G401 (cell line): Measurements from ENCODE around the gene TELO2. TPM values are rescaled to one million over a fixed set of nuclear protein-coding genes. Genes with fewer than 3 reads are reported as not detected.
A peak's percentile ranks its signal among the peaks of the same experiment; 100 is the strongest.

ENCODE experiments used
- DNase-seq: peaks from one replicate; pipeline ENCODE4 v3.0.0-alpha.2; 2015; ENCODE audit warnings: low spot score
- in situ Hi-C: cut with HindIII; loops from 2 replicates; pipeline ENCODE4 v1.10.0; 2016; ENCODE audit warnings: low sequenced_read_pairs, mixed read lengths
- total RNA-seq: library from RNA; depleted of rRNA; stranded (reverse); fragments of >200 nt; shearing (Covaris generic); gene quantifications from 2 replicates; pipeline ENCODE4 v1.2.3, GENCODE V29; 2014; rRNA removed

Gene TELO2
- 86.9 and 97.8 TPM in 2 replicates for total RNA-seq

DNA sequence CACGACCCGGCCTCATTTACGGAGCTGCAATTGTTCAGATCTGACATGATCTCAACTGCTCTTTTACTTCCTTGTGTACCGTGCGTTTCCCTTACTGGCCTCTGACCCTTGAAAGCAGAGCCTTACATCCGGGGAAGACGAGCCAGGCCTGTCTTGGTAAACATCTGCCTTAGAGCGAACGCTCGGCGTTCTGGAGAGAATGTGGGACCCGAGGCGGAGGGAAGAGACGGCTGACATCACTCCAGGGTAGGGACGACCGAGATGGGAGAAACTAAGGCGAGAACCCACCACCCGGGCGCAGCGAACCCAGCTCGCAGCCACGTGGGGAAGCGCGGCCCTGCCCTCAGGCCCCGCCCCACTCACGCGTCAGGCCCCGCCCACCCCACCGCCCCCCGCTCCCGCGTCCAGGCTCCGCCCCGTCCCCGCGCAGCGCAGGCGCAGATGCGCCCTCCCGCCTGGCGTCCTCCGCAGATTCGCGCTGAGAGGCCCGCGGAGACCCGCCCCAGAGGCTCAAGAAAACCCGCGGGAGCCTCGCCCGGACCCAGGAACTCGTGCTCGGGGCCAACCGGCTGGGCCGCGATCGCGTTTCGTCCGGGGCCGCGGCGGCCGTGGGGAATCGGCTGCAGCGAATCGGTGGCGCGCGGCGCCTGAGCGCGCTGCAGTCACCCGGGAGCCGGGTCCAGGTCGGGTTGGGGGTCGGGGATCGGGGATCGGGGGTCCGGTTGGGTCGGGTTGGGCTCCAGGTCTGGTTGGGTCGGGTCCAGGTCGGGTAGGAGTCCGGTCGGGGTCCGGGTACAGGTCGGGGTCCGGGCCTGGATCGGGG is at the start of gene TELO2:
TSS of gene TELO2 (plus strand) at position 438 of the 823 bp plus-strand sequence. CDS start 922 bp downstream, outside the sequence.
- peak; percentile 78 for DNase-seq
- in situ Hi-C loops, result no loop called here

DNA sequence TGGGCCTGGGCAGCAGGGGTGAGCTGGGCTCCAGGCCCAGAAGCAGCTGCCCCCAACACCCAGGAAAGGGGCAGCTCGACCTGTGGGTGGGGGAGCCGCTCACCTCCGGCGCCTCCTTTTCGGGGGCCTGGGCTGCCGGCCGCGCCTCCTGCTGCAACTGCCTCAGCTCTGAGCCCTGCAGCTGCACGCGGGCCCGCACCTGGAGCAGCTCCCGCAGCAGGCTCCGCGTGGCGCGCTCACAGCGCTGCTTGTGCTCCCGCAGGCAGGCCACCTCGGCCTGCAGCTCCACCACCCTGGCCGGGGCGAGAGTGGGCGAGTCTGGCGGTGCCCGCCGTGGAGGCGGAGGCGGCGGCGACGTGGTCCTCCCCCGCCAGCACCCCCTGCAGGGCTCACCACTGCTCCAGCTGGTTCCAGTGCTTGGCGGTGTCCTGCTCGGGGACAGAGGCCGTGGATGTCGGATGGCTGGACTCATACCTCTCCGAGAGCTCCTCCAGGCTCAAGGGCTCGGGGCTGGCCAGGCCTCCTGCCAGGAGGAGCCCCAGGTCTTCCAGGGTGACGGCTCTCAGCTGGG is 49.7 kb upstream of the TELO2 start:
- in situ Hi-C loops, result no loop called here
- DNase-seq, result no peak

DNA sequence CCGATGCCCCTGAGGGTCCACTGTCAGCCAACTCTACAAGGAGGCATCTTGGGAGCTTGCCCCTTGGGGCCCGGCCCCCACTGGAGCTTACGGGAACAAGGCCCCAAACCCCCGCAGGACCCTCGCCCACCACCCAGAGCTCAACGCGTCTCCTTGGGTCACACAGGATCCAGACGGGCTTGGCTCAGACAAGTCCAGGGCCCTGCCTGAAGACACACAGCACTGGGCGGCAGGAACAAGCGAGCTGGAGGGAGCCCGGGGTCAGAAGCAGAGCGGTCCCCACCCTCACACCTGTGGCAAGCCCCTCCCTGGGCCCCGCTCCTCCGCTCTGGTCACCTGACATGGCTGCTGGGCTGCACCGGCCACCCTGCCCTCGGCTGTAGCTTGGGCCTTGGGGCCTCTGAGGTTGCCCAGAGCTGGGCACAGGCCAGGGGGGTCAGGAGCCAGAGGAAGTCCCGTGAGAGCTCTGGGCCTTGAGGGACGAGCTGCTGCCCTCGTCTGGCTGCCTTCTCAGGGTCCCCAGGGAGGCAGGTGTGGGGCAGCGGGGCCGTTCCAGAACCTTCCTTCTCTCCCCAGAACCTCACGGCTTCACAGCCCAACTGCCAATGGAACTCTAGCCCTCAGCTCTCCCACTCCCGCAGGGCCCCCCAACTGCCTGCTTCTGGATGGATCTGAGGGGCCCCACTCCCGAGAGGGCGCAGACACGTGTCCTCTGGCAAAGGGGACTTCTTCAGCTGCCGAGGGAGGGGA is 49.0 kb upstream of the TELO2 start, which contains the start of gene CCDC154:
TSS of gene CCDC154 (minus strand) at position 577 of the 750 bp plus-strand sequence. CDS start at position 343, 234 bp downstream.
- in situ Hi-C loops, result no loop called here
- no peak for DNase-seq

DNA sequence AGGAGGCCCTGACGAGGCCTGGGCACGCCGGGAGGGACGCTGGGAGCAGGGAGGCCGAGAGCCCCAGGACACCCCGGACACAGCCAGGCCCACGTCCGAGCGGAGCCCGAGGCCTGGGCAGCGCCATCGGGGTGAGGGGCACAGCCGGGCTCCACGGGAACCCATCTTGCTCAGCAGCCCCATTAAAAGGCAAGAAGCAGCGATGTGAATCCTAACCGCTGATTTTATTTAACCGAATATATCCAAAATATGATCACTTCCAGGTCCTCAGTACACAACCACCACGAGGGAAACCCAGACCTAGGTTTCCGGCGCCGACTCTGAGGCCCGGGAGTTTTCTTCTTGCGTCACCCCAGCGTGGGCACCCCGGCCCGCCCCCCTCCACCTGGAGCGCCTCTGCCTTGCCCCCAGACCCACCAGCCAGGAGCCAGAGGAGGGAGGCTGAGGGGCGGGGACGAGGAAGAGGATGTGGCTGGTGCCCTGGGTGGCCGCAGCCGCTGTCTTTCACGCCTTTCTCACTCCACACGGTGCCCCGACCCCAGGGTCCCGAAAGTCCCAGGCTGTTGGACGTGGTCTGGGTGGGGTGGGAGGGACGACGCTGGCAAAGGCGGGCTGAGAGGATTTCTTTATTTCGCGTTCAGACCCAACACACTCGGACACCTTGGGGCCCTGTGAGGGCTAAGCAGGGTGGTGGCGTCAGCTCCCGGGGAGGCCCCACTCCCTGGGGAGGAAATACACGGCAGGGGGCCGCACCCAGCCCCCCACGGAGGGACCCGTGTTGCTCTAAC is 48.2 kb upstream of the TELO2 start:
- in situ Hi-C loops, result no loop called here

DNA sequence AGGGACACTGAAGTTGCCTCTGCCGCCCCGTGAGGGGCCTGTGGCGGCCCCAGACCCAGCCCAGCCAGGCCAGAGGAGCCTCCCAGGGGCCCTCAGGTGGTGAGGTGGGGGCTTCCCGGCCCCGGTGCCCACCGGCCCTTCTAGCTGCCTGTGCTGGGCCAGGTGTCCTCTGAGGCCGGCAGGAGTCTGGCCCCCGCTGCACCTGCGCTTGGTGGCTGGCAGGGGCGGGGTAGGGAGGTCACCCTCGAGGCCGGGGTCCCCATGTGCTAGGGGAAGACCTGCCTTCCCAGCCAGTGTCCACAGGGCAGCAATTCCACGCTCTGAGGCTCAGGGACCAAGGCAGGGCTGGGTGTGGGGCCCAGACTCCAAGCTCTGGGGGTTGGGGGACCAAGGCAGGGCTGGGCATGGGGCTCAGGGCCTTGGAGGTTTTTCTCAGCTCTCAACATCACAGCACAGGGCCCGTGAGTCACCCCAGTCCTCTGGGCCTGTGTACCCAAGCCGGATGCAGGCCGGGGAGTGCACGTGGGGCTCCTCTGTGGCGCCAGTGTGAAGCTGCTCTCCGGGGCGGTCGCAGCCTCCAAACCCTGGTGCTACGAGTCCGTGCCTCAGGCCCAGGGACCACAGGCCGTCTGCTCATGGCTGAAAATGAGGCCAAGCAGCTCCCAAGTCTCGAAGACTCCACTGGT is 47.5 kb upstream of the TELO2 start:
- DNase-seq, result no peak
- in situ Hi-C loops, result no loop called here

More for the DNA sequence above, 48.2 kb upstream of the TELO2 start:
- DNase-seq, result no peak

DNA sequence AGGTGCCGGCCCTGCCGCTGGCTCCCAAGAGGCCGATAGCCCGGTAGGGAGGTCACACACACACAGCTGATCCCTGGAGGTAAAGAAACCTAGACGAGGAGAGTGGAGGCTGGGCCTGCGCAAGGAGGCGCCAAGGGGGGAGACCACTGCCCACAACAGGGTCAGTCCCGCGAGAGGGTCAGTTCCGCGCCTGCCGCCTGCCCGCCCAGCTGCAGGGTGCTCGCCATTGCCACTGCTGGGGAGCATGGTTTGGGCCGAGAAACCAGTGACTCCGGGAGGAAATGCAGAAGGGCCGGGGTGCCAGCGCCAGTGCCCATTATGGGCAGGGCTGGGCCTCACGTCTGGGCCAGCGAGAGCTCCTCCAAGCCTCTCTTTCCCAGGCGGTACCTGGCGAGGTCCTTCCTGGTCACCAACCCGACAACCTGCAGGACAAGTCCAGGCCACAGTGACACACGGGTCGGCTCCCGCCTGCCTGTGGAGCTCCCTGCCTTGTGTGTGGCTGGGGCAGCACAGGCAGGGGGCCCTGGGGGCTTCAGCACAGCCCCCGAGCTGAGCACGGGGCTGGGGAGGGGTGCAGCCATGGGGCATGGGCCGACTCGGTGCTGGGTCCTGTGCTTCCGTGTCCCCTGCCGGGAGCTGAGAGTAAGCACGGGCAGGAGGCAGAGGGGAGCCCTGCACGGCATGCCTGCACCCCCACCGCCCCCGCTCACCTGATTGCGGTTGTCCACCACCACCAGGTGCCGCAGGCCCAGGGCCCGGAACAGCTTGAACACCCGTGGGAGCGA is 46.7 kb upstream of the TELO2 start:
- in situ Hi-C loops, result no loop called here
- no peak for DNase-seq

DNA sequence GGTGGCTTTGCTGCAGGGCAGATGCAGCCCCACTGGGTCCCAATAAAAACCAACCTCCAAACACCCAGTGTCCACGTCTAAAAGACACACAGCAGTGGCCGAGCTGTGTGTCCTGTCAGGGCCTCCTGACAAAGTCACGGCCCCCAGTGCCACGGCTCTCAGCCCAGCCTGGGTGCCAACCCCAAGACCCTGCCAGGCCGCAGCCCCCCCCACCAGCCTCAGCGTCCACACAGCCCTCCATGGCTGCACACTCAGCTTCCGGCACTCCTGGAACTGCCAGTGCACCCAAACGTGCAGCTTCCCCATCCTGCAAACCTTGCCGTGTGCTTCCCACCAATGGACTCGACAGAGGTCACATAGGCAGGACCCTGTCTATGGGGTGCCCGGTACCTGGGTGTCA is 45.2 kb upstream of the TELO2 start:
- in situ Hi-C loops, result no loop called here
- no peak for DNase-seq

DNA sequence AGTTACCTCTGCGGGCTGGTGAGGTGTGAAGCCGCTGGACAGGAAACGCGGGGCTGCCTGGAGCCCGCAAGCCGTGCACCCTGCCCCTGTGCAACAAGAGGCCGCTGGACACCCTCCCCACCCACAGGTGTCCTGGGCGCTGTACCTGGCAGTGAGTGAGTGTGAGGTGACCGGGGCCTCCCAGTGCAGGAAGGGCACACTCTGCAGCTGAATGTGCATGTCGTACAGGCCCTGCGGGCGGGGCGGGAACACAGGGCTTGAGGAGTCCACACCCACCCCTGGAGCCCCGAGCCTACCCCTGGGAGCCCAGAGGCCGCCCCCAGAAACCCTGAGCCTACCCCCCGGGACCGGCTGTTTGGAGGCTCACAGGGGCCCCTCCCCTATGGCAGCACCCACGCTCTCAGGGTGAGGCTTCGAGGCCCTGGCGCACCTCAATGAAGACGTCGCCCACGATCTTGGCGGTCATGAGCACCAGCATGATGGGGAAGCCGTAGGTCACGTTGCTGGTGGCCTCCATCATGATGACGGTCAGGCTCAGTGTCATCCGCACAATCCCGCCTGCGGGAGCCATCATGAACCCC is 44.5 kb upstream of the TELO2 start:
- DNase-seq, result no peak
- in situ Hi-C loops, result no loop called here

DNA sequence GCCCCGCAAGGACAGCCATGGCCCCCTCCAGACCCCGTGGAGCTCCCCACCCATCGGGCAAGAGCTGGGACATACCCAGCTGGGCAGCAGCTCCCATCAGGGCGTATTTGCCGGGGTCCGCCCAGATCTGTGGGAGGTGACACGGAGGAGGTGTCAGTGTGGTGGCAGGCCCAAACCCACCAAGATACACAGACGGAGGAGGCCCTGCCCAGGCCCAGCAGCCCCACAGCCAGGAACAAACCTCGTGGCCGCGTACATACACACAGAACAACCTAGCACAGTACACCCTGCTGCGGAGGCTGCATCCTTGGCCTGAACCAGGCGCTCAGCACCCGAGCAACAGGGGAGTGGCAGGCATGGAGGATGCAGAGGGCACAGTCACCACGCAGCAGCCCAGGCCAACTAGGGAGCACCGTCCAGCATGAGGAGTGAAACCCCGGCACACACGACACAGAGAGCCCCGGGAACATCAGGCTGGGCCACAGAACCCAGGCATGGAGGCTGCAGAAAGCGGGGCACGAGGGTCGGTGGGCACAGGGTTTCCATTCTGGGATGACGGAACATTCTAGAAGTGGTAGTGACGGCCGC is 43.9 kb upstream of the TELO2 start:
- DNase-seq, result no peak
- in situ Hi-C loops, result no loop called here

DNA sequence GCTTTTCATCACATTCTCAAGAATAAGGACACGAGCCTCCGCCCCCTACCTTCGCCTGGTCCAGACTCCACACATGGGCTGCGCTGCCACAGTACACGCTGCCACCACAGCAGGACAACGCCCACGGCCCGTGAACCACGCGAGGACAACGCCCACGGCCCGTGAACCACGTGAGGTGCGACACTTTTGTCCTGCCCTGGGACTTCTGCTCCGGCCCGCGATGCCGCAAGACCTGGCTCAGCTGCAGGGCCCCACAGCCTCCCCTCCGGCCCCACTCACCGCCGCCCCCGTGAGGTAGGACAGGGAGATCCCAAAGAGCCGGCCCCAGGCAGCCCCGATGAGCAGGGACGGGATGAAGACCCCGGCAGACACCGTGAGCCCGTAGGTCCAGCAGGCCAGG is 42.9 kb upstream of the TELO2 start:
- in situ Hi-C loops, result no loop called here
- no peak for DNase-seq

DNA sequence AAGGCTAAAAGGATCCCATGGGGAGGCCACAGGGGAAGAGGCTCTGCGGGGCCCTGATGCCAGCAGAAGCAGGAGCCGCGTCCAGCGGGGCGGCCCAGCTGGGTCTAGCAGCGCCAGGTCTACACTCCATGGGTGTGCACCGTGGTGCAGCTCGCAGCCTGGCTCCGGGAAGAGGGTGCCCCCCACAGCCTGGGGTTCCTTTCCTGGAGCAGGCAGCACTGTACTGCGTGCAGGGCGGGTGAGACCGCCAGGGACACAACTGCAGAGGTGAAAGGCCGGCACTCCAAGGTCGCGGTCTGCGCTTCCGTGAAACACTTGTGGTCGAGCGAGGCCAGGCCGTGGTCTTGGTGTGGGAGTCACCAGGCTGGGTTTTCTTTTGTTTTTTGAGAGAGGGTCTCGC is 42.3 kb upstream of the TELO2 start:
- DNase-seq, result no peak
- in situ Hi-C loops, result no loop called here

DNA sequence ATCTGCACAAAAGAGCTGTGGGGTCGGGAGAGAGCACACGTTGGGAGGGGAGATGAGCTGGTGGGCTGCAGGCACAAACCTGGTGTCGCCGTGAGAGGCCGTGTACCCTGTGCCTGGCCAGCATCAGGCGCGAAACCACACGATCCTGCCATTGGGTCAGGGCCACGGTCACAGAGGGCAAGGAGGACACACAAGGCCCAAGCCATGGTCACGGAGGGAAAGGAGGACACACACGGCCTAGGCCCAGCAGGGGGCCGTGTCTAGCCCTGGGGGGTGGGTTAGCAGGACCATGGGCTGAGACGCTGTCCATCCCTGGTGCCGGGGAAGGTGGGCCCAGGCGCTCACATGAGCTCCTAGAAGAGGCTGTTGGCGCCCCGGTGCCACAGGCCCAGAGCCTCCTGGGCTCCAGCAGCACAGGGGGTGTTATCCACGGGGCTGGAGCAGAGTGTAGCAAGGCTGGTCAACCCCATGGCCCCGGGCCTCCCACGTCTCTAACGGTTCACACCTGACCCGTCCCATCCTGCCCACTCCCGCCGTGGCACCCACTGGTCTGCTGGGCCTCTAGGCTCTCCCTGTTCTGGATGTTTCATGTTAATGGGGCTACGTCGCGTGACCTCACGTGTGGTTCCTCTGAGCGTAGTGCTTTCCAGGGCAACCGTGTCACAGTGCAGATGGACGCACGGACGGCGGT is 41.3 kb upstream of the TELO2 start:
- DNase-seq, result no peak
- in situ Hi-C loops, result no loop called here

DNA sequence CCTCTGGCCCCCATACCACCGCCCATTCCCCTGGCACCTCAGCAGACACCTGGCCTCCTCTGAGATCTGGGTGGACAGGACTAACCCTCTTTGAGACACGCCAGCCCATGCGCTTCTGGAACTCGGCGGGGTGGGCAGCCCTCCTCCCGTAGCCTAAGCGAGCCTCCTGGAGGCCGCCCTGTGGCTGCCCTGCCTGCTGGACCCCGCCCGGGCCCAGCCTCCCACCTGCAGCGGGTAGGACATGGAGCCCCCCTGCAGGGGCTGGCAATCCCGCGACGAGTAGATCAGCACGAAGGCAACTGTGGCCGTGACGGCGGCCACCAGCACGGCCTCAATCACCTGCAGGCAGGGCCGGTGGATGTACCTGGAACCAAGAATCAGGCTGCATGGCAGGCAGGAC is 40.6 kb upstream of the TELO2 start:
- in situ Hi-C loops, result no loop called here
- DNase-seq, result no peak

DNA sequence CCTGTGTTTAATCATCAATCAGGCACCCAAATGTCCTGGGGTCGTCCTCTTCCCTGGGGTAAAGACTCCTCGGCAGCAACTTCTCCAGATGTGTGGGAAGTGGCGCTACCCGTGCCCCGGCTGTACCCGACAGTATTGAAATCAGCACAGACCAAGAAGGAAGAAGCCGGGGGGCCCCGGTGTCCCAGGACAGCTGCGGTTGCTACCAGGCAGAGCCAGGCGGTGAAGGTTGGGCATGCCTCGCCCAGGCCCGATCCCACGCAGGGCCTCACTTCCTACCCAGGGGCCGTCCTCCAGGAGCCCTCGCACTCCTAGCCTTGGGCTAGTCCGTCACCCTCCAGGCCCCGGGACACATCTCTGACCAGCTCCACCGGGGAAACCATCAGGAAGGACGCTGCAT is 39.8 kb upstream of the TELO2 start:
- in situ Hi-C loops, result no loop called here
- no peak for DNase-seq

DNA sequence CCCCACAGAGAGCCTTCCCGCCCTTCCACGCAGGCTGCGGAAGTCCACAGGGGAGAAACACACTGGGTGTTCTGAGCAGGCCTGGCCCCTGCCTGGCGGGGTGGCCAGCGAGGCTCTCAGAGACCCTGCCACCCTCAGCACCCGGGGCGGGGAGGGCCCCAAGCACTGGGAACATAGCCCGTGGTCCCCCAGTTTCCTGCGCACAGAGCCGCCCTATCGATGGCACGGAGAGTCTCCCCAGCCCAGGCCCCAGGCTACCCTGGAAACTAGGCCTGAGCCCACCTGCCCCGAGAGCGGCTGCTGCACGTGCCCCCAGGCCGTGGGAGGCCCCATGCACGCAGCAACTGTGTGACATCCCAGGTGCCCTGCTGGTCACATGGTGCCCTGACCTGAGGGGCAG is 38.6 kb upstream of the TELO2 start:
- DNase-seq, result no peak

DNA sequence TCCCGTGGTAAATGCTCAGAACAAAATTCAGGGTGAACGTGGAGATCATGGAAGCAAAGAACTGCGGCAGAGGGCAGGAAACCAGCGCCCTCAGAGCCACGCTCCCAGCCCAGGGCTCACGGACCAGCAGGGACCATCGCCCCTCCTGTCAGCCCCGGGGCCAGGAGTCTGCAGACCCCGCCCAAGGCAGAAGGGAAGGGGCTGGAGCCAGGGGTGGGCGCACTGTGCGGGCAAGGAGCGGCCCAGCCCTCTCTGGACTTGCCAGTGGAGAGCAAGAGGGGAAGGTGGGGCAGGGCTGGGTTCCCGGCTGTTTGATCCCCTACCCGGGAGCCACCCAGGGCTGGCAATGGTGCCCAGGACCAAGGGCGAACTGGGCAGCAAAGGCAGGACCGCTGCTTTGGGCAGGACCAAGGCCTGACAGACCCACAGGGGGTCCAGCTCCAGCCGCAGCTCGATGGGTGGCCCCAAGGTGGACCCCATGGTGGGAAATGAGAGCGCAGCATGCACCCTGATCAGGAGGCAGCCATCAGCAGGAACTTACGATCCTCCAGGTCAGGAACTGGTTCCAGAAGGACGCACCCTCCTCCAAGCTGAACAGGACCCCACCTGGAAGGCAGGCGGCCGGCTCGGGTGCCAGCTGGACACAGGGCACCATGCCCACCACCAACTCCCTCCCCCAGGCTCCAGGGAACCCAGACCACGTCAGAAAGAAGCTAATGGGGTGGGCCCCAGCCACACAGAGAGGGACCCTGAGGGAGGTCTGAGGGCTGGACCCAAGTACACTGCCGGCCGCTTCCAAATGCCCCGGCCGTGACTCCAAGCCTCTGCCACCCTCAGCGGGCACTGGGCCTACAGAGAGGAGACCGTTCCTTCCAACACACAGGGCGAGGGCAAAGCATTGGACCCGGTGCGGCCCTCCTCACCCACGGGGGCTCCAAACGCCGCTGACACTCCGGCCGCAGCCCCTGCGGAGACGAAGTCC is 37.7 kb upstream of the TELO2 start:
- no peak for DNase-seq
- in situ Hi-C loops, result no loop called here

More for the DNA sequence above, 38.6 kb upstream of the TELO2 start:
- in situ Hi-C loops, result no loop called here
